DOHH2 (cell line): Measurements from ENCODE around the gene TUBA4B.
A peak's percentile ranks its signal among the peaks of the same experiment; 100 is the strongest.

Experiments
- H3F3A ChIP-seq: fragments of 200-600 bp; sonication (generic), shearing (Covaris generic); 2 replicates; pipeline ENCODE4 v1.6.0; 2016; ENCODE audit warnings: antibody characterized with exemption, mild to moderate bottlenecking; ENCODE audit not compliant: control insufficient read depth, insufficient read depth
- H3K27ac ChIP-seq: fragments of 200-600 bp; sonication (generic); 2 replicates; pipeline ENCODE4 v1.5.1; 2014; ENCODE audit warnings: low read depth, mild to moderate bottlenecking, low read length, moderate library complexity
- H3K27me3 ChIP-seq: fragments of 200-600 bp; sonication (generic); 2 replicates; pipeline ENCODE4 v1.6.1; 2014; ENCODE audit warnings: mild to moderate bottlenecking, low read length, mixed read lengths; ENCODE audit not compliant: control insufficient read depth
- H3K36me3 ChIP-seq: fragments of 200-600 bp; sonication (generic); 2 replicates; pipeline ENCODE4 v1.6.1; 2014; ENCODE audit warnings: mild to moderate bottlenecking, low read length, moderate library complexity, mixed read lengths; ENCODE audit not compliant: control insufficient read depth
- H3K4me1 ChIP-seq: fragments of 200-600 bp; sonication (generic); 2 replicates; pipeline ENCODE4 v1.6.1; 2014; ENCODE audit warnings: mild to moderate bottlenecking, low read length, mixed read lengths; ENCODE audit not compliant: control insufficient read depth
- H3K4me2 ChIP-seq: fragments of 200-600 bp; sonication (generic); 2 replicates; pipeline ENCODE4 v1.6.0; 2014; ENCODE audit warnings: mild to moderate bottlenecking, low read length, moderate library complexity
- H3K4me3 ChIP-seq: fragments of 200-600 bp; sonication (generic); 2 replicates; pipeline ENCODE4 v1.5.1; 2014; ENCODE audit warnings: mild to moderate bottlenecking, low read length, mixed read lengths
- H3K79me2 ChIP-seq: fragments of 200-600 bp; sonication (generic); 2 replicates; pipeline ENCODE4 v1.6.1; 2014; ENCODE audit warnings: mild to moderate bottlenecking, low read length, mixed read lengths; ENCODE audit not compliant: control insufficient read depth
- H3K9me2 ChIP-seq: fragments of 200-600 bp; sonication (generic); replicated peaks from 2 replicates; pipeline ENCODE4 v1.6.1; 2014; ENCODE audit warnings: mild to moderate bottlenecking, low read length, mixed read lengths; ENCODE audit not compliant: control insufficient read depth
- H3K9me3 ChIP-seq: fragments of 200-600 bp; sonication (generic); 2 replicates; pipeline ENCODE4 v1.6.1; 2014; ENCODE audit warnings: antibody characterized with exemption, low read length, mixed read lengths; ENCODE audit not compliant: control insufficient read depth, insufficient read depth
- H4K20me1 ChIP-seq: fragments of 200-600 bp; sonication (generic); 2 replicates; pipeline ENCODE4 v1.6.0; 2014; ENCODE audit warnings: low read depth, mild to moderate bottlenecking, antibody characterized with exemption, low read length, moderate library complexity; ENCODE audit not compliant: control insufficient read depth, insufficient read depth
- CTCF ChIP-seq: fragments of 200-600 bp; sonication (generic); IDR thresholded peaks from one replicate; pipeline ENCODE4 v1.5.1; 2014; ENCODE audit warnings: antibody characterized with exemption, mild to moderate bottlenecking, low read depth, low read length; ENCODE audit not compliant: poor library complexity, severe bottlenecking
- EZH2phosphoT487 ChIP-seq: fragments of 200-600 bp; sonication (generic); IDR thresholded peaks from 2 replicates; pipeline ENCODE4 v1.6.1; 2017; ENCODE audit warnings: borderline replicate concordance, mild to moderate bottlenecking, antibody characterized with exemption, low read length, moderate library complexity, mixed read lengths

Gene TUBA4B

DNA sequence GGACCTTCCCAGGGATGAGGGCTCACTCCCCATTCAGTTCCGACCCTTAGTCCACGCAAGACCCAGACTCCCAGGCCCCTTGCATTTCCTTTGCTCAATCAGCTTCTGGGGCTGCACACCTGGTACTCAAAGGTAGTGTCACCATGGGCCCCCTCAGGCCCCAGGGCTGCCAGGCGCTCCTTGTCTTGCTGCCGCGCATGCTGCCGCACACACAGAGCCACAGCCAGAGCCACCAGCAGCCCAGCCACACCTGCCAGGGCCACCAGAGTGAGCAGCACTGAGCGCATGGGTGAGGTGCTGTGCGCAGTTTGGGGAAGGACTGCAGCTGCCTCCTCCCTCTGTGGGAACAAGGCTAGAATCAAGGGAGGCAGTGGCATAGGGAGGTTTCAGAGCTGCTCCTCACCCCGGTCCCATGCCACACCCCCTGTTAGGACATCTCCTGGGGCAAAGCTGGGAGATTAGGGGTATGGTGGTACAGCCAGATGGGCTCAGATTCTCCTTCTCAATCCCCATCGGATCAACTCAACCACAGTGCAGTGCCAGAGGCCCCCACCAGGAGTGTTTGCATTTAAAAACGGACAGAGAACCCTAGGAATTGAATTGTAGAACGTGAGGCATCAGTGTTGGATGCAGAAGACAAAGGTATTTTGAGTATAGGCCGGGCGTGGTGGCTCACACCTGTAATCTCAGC is 44.9 kb downstream of the TUBA4B start:
- Histone ChIP-seq H3K4me3 (no peak overlapping the region), H4K20me1 (no peaks in the 10 kb centered on the region), H3K27me3 (peaks cover 39% of the 10 kb centered on the region), H3K27ac (no peak overlapping the region), H3K4me1 (peaks cover 22% of the 10 kb centered on the region), H3K9me3 (no peaks in the 10 kb centered on the region), H3F3A (peaks cover 2% of the 10 kb centered on the region; the same call in 1 of the 2 replicates), H3K4me2 (no peak overlapping the region), H3K36me3 (no peaks in the 10 kb centered on the region), H3K9me2 (no peaks in the 10 kb centered on the region), H3K79me2 (no peaks in the 10 kb centered on the region)
- TF ChIP-seq CTCF: no peak
- TF ChIP-seq EZH2phosphoT487: no peak

GRCh38 chr2:219298759-219299371 is 45.8 kb downstream of the TUBA4B start:
- Histone ChIP-seq H3F3A (peaks cover 2% of the 10 kb centered on the region; the same call in 1 of the 2 replicates), H3K4me2 (peak overlapping the region; percentile 29; the same call in 1 of the 2 replicates), H3K9me2 (no peaks in the 10 kb centered on the region), H3K9me3 (no peaks in the 10 kb centered on the region), H3K4me1 (peaks cover 19% of the 10 kb centered on the region), H3K79me2 (no peaks in the 10 kb centered on the region), H3K27me3 (peaks cover 49% of the 10 kb centered on the region), H3K36me3 (no peaks in the 10 kb centered on the region), H3K27ac (no peak overlapping the region), H3K4me3 (no peak overlapping the region), H4K20me1 (no peaks in the 10 kb centered on the region)
- no peak for TF ChIP-seq EZH2phosphoT487
- peak; percentile 90 for TF ChIP-seq CTCF

DNA sequence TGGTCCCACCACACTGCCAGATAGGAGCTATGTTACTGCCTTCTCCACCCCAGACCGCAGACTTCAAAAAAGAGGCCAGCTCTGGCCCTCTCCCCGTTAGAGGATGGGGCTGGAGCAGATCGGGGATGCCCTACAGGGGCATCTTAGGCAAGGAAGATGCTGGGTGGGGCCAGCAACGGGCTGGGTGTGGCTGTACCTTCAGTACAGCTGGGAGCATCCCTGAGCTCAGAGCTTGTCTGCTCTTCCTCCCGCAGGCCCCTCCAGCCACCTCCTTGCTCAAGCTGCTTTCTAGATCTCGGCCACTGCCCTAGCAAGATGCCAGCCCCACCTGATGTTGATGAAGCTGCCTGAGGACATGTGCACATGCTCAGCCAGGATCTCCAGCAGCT is 46.3 kb downstream of the TUBA4B start:
- H3K9me2 ChIP-seq: no peaks in the 10 kb centered on the region
- H3F3A ChIP-seq: peaks cover 2% of the 10 kb centered on the region; the same call in 1 of the 2 replicates
- H3K27me3 ChIP-seq: peaks cover 49% of the 10 kb centered on the region
- no peak overlapping the region for H3K27ac ChIP-seq
- H4K20me1 ChIP-seq: no peaks in the 10 kb centered on the region
- no peak for TF ChIP-seq CTCF
- no peak for TF ChIP-seq EZH2phosphoT487
- no peaks in the 10 kb centered on the region for H3K79me2 ChIP-seq
- H3K4me2 ChIP-seq: no peak overlapping the region
- peaks cover 14% of the 10 kb centered on the region for H3K4me1 ChIP-seq
- H3K9me3 ChIP-seq: no peaks in the 10 kb centered on the region
- no peak overlapping the region for H3K4me3 ChIP-seq
- H3K36me3 ChIP-seq: no peaks in the 10 kb centered on the region
